Large intestine (tissue), 3 donors: ENCODE measurements around the gene ZCCHC3. TPM values are rescaled to one million over a fixed set of nuclear protein-coding genes. Genes with fewer than 3 reads are reported as not detected.
A peak's percentile ranks its signal among the peaks of the same experiment; 100 is the strongest.

Source experiments
- DNase-seq, 2 donors: peaks; one replicate each; pipeline versions ENCODE4 v3.0.0 to v3.0.0-alpha.2; 2013
- H3K27ac ChIP-seq: one replicate; pipeline ENCODE4 v1.5.1; 2013; ENCODE audit warnings: low read length
- H3K27me3 ChIP-seq: 2 replicates; pipeline ENCODE4 v1.6.1; 2013; ENCODE audit warnings: low read length; ENCODE audit not compliant: control insufficient read depth, insufficient read depth
- H3K36me3 ChIP-seq: 2 replicates; pipeline ENCODE4 v1.6.1; 2013; ENCODE audit warnings: low read length; ENCODE audit not compliant: control insufficient read depth, insufficient read depth
- H3K4me1 ChIP-seq: one replicate; pipeline ENCODE4 v1.6.1; 2013; ENCODE audit warnings: low read length; ENCODE audit not compliant: control insufficient read depth, insufficient read depth
- H3K4me3 ChIP-seq: one replicate; pipeline ENCODE4 v1.5.1; 2013; ENCODE audit warnings: low read length
- H3K9me3 ChIP-seq: one replicate; pipeline ENCODE4 v1.6.1; 2013; ENCODE audit warnings: mild to moderate bottlenecking, low read depth, low read length, moderate library complexity; ENCODE audit not compliant: control insufficient read depth
- WGBS: methylation state at CpG from one replicate; pipeline ENCODE4 v1.1.5; 2013; ENCODE audit warnings: low lambda C conversion rate; ENCODE audit not compliant: insufficient coverage; 5-methylcytosine and 5-hydroxymethylcytosine counted together
- polyA plus RNA-seq: library from polyadenylated mRNA; unstranded; fragments of 120-200 nt; gene quantifications from one replicate; pipeline ENCODE4 v1.2.1, GENCODE V29; 2013

ZCCHC3 gene
- polyA plus RNA-seq, 1 donor: 28.1 TPM

DNA sequence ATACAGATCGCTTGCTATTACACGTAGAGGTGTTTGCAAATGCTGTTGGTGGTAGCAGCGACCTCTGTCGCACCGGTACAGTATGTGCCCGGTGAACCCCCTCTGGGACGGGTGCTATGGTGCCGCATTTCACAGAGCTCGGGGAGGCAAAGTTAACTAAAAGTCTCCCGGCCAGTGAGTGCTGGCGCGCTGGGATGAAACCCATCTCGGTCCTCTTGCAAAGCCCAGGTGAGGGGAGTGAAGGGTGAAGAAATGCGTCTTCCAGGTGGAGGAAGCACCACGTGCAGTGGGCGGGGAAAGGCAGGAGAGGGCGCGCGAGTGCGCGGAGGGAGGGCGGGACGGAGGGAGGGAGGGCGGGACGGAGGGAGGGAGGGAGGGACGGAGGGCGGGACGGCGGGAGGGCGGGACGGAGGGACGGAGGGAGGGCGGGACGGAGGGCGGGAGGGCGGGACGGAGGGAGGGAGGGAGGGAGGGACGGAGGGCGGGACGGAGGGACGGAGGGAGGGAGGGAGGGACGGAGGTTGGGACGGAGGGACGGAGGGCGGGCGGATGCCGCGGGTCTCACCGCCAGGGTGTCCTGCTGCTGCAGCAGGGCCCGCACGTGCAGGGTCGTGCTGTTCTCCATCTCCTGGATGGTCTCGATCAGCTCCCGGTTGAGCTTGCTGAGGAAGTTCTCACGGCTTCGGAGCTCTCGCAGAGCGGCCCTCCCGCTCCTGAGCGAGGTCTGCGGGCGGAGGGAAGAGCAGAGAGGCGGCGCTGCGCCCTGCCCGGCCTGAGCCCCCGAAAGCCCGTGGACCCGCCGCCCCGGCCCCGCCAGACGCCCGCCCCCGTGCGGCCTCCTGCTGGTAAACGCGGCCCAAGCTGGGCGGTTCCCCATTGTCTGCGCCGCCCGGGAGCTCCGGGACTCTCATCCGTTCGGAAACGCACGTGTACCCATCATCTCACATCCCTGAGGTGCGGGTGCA is 18.5 kb upstream of the ZCCHC3 start:
- Histone ChIP-seq H3K27me3 (no peaks in the 10 kb centered on the region), H3K4me3 (no peak overlapping the region), H3K4me1 (no peaks in the 10 kb centered on the region), H3K36me3 (peaks cover 49% of the 10 kb centered on the region), H3K9me3 (peaks cover 3% of the 10 kb centered on the region), H3K27ac (no peak overlapping the region)
- DNase-seq: no peak
- WGBS: no CpG with 5 or more reads among the region's 88 CpGs

DNA sequence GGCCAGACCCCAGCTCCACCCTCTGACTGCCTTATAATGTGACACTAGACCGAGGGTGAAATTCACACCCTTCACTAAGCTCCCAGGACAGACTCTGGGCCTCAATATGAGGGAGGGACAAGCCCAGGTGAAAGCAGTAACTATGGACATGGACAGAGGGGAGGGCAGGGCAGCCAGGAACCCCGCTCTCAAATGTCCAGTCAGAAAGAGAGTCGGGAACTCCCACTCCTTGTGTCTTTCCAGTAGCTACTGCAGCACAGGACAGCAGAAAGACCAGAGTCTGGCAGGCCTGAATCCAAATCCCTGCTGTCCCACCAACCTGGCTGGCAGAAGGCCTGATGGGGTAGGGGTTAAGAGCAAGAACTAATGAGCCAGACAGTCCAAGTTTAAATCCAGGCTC is 13.2 kb upstream of the ZCCHC3 start:
- Histone ChIP-seq H3K4me1 (no peaks in the 10 kb centered on the region), H3K4me3 (no peak overlapping the region), H3K36me3 (peaks cover 23% of the 10 kb centered on the region), H3K27ac (no peak overlapping the region), H3K27me3 (no peaks in the 10 kb centered on the region), H3K9me3 (no peaks in the 10 kb centered on the region)
- no peak for DNase-seq
- WGBS: no CpG with 5 or more reads among the region's 3 CpGs

DNA sequence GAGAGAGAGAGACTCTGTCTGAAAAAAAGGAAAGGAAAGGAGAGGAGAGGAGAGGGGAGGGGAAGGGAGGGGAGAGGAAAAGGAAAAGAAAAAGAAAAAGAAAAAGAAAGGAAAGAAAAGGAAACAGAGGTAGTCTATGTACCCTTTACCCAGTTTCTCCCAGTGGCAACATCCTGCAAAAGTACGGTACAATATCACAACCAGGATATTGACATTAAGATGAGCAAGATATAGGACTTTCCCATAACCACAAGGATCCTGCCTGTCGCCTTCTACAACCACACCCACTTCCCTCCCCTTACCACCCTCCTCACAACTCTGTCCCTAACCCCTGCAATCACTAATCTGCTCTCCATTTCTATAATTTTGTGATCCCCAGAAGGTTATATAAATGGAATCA is 10.9 kb upstream of the ZCCHC3 start:
- no peak overlapping the region for H3K4me3 ChIP-seq
- no peaks in the 10 kb centered on the region for H3K27me3 ChIP-seq
- H3K9me3 ChIP-seq: no peaks in the 10 kb centered on the region
- DNase-seq: no peak
- WGBS: 67% methylated on average over 2 of the region's 2 CpGs
- peaks cover 3% of the 10 kb centered on the region for H3K4me1 ChIP-seq
- H3K36me3 ChIP-seq: peaks cover 13% of the 10 kb centered on the region
- H3K27ac ChIP-seq: no peak overlapping the region

DNA sequence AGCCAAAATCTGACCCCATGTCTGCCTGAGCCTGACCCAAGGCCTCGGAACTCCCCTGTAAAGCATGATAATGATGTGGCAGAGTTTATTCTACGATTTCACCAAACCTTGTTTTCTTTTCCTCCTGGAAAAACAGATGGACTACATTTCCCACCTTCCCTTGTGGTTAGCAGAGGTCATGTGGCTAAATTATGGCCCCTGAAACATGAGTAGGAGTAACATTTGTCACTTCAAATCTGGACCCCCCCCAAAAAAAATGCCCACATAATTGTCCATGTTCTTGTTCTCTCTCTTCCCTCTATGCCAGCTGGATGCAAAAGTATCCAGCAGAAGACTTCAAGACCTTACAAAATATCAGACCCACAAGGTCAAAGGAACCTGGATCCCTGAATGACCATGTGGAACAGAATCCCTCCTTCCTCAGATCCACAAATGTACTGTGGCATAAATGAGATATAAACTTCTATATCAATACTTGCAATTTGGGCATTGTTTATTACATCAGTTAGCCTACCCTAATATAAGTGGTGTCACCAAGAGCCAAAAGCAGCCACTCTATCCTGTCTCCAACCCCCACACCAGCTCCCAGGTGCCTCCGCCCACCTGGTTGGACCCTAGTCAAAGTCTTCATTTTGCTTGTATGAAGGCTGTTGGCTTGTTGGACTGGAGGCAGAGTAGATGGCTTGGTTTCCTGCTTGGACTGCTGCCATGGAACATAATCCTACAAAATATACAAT is 8.2 kb upstream of the ZCCHC3 start:
- no peaks in the 10 kb centered on the region for H3K27me3 ChIP-seq
- H3K4me1 ChIP-seq: peaks cover 3% of the 10 kb centered on the region
- no peak overlapping the region for H3K4me3 ChIP-seq
- H3K27ac ChIP-seq: no peak overlapping the region
- no CpG with 5 or more reads among the region's 3 CpGs for WGBS
- H3K9me3 ChIP-seq: no peaks in the 10 kb centered on the region
- peaks cover 4% of the 10 kb centered on the region for H3K36me3 ChIP-seq
- DNase-seq: peak in 1 of 2 donors; percentile 28

DNA sequence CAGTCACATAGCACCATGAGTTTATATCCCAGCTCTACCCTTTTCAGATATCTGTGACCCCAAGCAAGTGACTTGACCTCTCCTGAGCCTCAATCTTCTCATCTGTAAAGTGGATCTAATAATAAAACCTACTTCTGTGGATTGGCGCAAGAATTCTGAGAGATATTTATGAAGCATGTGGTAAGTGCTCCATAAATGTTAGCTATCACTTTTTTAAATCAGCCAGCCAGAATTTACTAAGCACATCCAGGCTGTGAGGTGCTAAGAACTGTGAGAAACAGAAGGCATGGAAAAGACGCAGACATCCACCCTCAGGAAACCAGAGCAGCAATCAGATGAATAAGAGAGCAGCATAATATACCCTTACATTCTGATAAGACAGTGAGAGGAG is 7.7 kb upstream of the ZCCHC3 start:
- H3K4me1 ChIP-seq: peaks cover 3% of the 10 kb centered on the region
- H3K27me3 ChIP-seq: no peaks in the 10 kb centered on the region
- H3K27ac ChIP-seq: peak overlapping the region; percentile 83
- DNase-seq: no peak
- H3K9me3 ChIP-seq: no peaks in the 10 kb centered on the region
- WGBS: no CpG with 5 or more reads among the region's 2 CpGs
- H3K36me3 ChIP-seq: peaks cover 2% of the 10 kb centered on the region
- peak overlapping the region; percentile 75 for H3K4me3 ChIP-seq

DNA sequence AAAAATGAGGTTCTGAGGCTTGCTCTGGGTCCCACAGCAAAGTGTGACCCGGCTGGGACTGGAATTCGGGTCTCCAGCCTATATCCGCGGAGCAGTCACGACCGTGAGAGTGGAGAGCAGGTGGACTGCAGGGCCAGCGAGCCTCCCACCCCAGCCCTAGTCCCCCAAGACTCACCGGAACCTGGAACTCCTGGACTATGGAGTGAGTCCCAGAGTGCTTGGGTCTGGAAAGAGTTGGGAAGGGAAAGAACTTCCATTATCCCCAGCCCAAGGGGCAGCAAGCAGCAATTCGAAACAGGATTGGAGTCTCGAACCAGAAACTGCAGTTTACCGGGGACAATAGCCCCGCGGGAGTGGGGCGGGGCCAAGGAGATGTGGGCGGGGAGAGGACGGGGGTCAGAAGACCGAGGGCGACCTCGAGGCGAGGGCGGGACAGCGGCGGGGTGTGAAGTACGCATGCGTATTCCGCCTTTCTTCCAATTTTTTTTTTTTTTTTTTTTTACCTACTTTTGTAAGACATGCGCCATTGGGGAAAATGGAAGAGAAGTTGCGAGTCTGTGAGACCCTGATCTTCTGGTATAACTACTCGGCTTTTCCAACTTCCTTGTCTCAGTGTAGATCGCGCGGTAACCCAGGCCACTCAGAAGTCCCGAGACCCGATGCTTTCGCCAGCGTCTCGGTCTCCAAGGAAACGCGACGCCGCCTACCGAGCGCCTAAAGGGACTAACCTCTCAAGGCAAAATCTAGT is 7.1 kb upstream of the ZCCHC3 start, which contains the start of gene C20orf96:
Gene C20orf96, minus strand, starts transcription at position 667 of the 748 bp plus-strand sequence. Its CDS starts 140 bp downstream, at position 527.
- Histone ChIP-seq H3K27ac (peak within 1 kb of the TSS; percentile 83), H3K36me3 (no peaks in the 10 kb centered on the region), H3K27me3 (no peaks in the 10 kb centered on the region), H3K4me1 (peaks cover 3% of the 10 kb centered on the region), H3K9me3 (no peaks in the 10 kb centered on the region), H3K4me3 (peak within 1 kb of the TSS; percentile 75)
- peak; percentile 92 to 93 for DNase-seq
- no CpG with 5 or more reads among the region's 43 CpGs for WGBS

DNA sequence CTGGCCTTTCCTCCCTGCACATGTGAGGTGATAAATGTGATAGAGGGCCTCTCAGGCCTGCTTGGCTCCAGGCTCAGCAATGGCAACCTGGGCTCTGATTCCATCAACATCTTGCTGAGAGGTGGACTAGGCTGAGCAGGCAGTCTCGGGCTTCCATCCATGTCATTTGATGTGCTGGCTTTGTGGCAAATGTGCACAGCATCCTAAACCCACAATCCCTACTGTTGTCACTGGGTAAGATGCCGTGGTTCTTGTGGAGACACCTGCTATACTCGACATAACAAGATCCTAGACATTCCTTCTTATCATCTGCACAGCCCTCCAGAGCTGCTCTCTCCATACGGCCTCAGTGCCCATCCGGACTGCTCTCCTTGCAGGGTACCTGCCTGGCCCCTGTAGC is 2.8 kb upstream of the ZCCHC3 start:
- Histone ChIP-seq H3K9me3 (no peaks in the 10 kb centered on the region), H3K27me3 (no peaks in the 10 kb centered on the region), H3K36me3 (peaks cover under 1% of the 10 kb centered on the region), H3K4me1 (peaks cover 7% of the 10 kb centered on the region), H3K27ac (no peak overlapping the region), H3K4me3 (no peak overlapping the region)
- WGBS: no CpG with 5 or more reads among the region's 5 CpGs
- DNase-seq: no peak

DNA sequence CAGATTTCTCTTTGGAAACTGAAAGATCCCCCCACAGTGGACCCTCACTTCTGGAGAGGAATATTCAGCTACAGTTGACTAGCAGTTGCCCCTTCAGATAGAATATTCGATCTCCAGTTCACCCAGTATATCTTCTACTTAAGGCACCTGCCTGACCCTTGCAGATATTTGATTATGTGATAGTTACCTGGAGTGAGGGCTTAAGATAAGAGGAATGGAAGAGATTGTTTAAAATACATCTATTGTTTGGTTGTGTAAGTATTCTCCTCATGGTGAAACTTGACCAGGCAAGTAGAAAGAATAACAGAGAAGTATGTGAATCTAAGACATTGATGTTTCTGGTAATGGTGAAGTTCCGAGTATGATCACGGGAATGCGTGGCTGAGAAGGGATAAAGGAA is 1.6 kb upstream of the ZCCHC3 start:
- H3K4me1 ChIP-seq: peaks cover 8% of the 10 kb centered on the region
- no peak for DNase-seq
- H3K9me3 ChIP-seq: no peaks in the 10 kb centered on the region
- H3K27ac ChIP-seq: no peak overlapping the region
- WGBS: 100% methylated on average over 3 of the region's 4 CpGs
- no peaks in the 10 kb centered on the region for H3K27me3 ChIP-seq
- no peak overlapping the region for H3K4me3 ChIP-seq
- H3K36me3 ChIP-seq: peaks cover 5% of the 10 kb centered on the region

DNA sequence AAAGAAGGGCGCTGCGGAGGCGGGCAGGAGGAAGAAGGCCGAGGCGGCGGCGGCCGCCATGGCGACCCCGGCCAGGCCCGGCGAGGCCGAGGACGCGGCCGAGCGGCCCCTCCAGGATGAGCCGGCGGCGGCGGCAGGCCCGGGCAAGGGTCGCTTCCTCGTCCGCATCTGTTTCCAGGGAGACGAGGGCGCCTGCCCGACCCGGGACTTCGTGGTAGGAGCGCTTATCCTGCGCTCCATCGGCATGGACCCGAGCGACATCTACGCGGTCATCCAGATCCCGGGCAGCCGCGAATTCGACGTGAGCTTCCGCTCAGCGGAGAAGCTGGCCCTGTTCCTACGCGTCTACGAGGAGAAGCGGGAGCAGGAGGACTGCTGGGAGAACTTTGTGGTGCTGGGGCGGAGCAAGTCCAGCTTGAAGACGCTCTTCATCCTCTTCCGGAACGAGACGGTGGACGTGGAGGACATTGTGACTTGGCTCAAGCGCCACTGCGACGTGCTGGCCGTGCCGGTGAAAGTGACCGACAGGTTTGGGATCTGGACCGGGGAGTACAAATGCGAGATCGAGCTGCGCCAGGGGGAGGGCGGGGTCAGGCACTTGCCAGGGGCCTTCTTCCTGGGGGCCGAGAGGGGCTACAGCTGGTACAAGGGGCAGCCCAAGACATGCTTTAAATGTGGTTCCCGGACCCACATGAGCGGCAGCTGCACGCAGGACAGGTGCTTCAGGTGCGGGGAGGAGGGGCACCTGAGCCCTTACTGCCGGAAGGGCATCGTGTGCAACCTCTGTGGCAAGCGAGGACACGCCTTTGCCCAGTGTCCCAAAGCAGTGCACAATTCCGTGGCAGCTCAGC is 780 bp downstream of the ZCCHC3 start:
- H3K4me3 ChIP-seq: peak overlapping the region; percentile 80
- DNase-seq: peak; percentile 66 to 80
- WGBS: no CpG with 5 or more reads among the region's 75 CpGs
- H3K36me3 ChIP-seq: peaks cover 8% of the 10 kb centered on the region
- peaks cover 11% of the 10 kb centered on the region for H3K4me1 ChIP-seq
- no peaks in the 10 kb centered on the region for H3K9me3 ChIP-seq
- H3K27ac ChIP-seq: peak overlapping the region; percentile 91
- no peaks in the 10 kb centered on the region for H3K27me3 ChIP-seq
